Fibroblast of villous mesenchyme (primary cell): Measurements from ENCODE around the gene QSER1. TPM values are rescaled to one million over a fixed set of nuclear protein-coding genes. Genes with fewer than 3 reads are reported as not detected.
A peak's percentile ranks its signal among the peaks of the same experiment; 100 is the strongest.
"Not testable (repeated sequence)": the region's sequence is repeated elsewhere in the genome, so short reads cannot be mapped to it uniquely, and the experiment has no call there.

Source experiments
- DNase-seq: peaks from one replicate; pipeline ENCODE4 v3.0.0-alpha.2; 2010; ENCODE audit warnings: low read depth
- H3K4me3 ChIP-seq: 2 replicates; pipeline ENCODE4 v1.5.1; 2011; ENCODE audit warnings: low read depth, mild to moderate bottlenecking, low read length
- CTCF ChIP-seq: IDR thresholded peaks from 2 replicates; pipeline ENCODE4 v1.5.1; 2012; ENCODE audit warnings: low read depth, mild to moderate bottlenecking, low read length; ENCODE audit not compliant: insufficient read depth
- total RNA-seq: library from RNA; depleted of rRNA; stranded (reverse); fragments of >200 nt; gene quantifications from 2 replicates; pipeline ENCODE4 v1.2.3, GENCODE V29; 2012

The QSER1 gene
- total RNA-seq, 1 donor, result 26.8 TPM

- no peak overlapping the region for H3K4me3 ChIP-seq
- no peak for DNase-seq
- no peak for TF ChIP-seq CTCF
Measured at GRCh38 chr11:32883421-32883820, 9.2 kb upstream of the QSER1 start.

GRCh38 chr11:32884023-32884422 lies 8.6 kb upstream of the QSER1 start:
- no peak for TF ChIP-seq CTCF
- no peak for DNase-seq
- H3K4me3 ChIP-seq, result no peak overlapping the region

- no peak overlapping the region for H3K4me3 ChIP-seq
- DNase-seq, result peak; percentile 22
- TF ChIP-seq CTCF, result peak; percentile 55
Measured at GRCh38 chr11:32884770-32885384, 7.7 kb upstream of the QSER1 start.

- no peak for TF ChIP-seq CTCF
- no peak for DNase-seq
Measured at GRCh38 chr11:32885556-32885955, 7.1 kb upstream of the QSER1 start.

GRCh38 chr11:32886180-32886579 lies 6.4 kb upstream of the QSER1 start:
- no peak for TF ChIP-seq CTCF
- H3K4me3 ChIP-seq, result no peak overlapping the region
- no peak for DNase-seq

More at GRCh38 chr11:32885556-32885955, 7.1 kb upstream of the QSER1 start:
- H3K4me3 ChIP-seq, result no peak overlapping the region

GRCh38 chr11:32887707-32888383 lies 4.8 kb upstream of the QSER1 start:
- not testable (repeated sequence) for DNase-seq, H3K4me3 ChIP-seq

- H3K4me3 ChIP-seq, DNase-seq: not testable (repeated sequence)
Measured at GRCh38 chr11:32888384-32888710, 4.3 kb upstream of the QSER1 start.

GRCh38 chr11:32888805-32889204 lies 3.8 kb upstream of the QSER1 start:
- H3K4me3 ChIP-seq, result no peak overlapping the region
- TF ChIP-seq CTCF, result no peak
- DNase-seq, result peak; percentile 47
